NCI-H345 treated with DMSO at 0.1 percent for 48 hours (cell line): Measurements from ENCODE around the gene CDH13.

ENCODE experiments used
- DNase-seq: peaks from one replicate; lab custom pipeline; 2025; ENCODE audit not compliant: unreplicated experiment; lab: John Stamatoyannopoulos, UW

The CDH13 gene

GRCh38 chr16:82625066-82625968 is 1.5 kb upstream of the CDH13 start:
- no peak for DNase-seq

GRCh38 chr16:82628088-82628423 is 1.3 kb downstream of the CDH13 start:
- no peak for DNase-seq

GRCh38 chr16:82628711-82629110 is 1.9 kb downstream of the CDH13 start:
- DNase-seq, result no peak

GRCh38 chr16:82629441-82630027 is 2.8 kb downstream of the CDH13 start:
- no peak for DNase-seq

GRCh38 chr16:82630219-82630618 is 3.5 kb downstream of the CDH13 start:
- DNase-seq, result no peak

GRCh38 chr16:82630688-82631087 is 3.9 kb downstream of the CDH13 start:
- no peak for DNase-seq

- DNase-seq, result no peak
These were observed 5.2 kb downstream of the CDH13 start for GRCh38 chr16:82631701-82632685.

GRCh38 chr16:82633964-82634600 is 7.3 kb downstream of the CDH13 start:
- no peak for DNase-seq

GRCh38 chr16:82634955-82635610 is 8.3 kb downstream of the CDH13 start:
- no peak for DNase-seq

- DNase-seq, result no peak
These were observed 9.7 kb downstream of the CDH13 start for GRCh38 chr16:82636485-82636884.

GRCh38 chr16:82636958-82637357 is 10.2 kb downstream of the CDH13 start:
- DNase-seq, result no peak

GRCh38 chr16:82638095-82638798 is 11.5 kb downstream of the CDH13 start:
- DNase-seq, result no peak

- DNase-seq, result no peak
These were observed 12.5 kb downstream of the CDH13 start for GRCh38 chr16:82639263-82639662.

GRCh38 chr16:82639666-82640336 is 13.0 kb downstream of the CDH13 start:
- peak; percentile 6 for DNase-seq

- DNase-seq, result no peak
These were observed 14.7 kb downstream of the CDH13 start for GRCh38 chr16:82641336-82641984.

- no peak for DNase-seq
These were observed 16.4 kb downstream of the CDH13 start for GRCh38 chr16:82643136-82643535.

GRCh38 chr16:82643936-82644630 is 17.3 kb downstream of the CDH13 start:
- DNase-seq, result no peak

GRCh38 chr16:82646504-82646903 is 19.7 kb downstream of the CDH13 start:
- DNase-seq, result no peak
